PC-3 (cell line): ENCODE data around the gene CKS2. TPM values are rescaled to one million over a fixed set of nuclear protein-coding genes. Genes with fewer than 3 reads are reported as not detected.
A peak's percentile ranks its signal among the peaks of the same experiment; 100 is the strongest.

Source experiments
- ATAC-seq: fragments of 200-7000 bp; cut with Tn5 transposase; 2 replicates; pipeline ENCODE4 v1.9.1; 2020; ENCODE audit warnings: mild to moderate bottlenecking, moderate library complexity
- BruUV-seq: library from RNA; stranded (reverse); fragments of 400-500 nt; replicated peaks from 2 replicates; lab custom pipeline; 2021; lab: Mats Ljungman, UMichigan
- CTCF ChIA-PET: fragments of 300-600 bp; sonication (Branson Sonifier 250); formaldehyde crosslinking; loops from one replicate; lab custom pipeline; 2022; ENCODE audit warnings: antibody characterized with exemption; lab: Charles Lee
- POLR2A ChIA-PET: fragments of 300-600 bp; sonication (Branson Sonifier 250); formaldehyde crosslinking; loops from one replicate; lab custom pipeline; 2022; ENCODE audit warnings: antibody characterized with exemption; ENCODE audit not compliant: unreplicated experiment; lab: Charles Lee
- DNase-seq: peaks from one replicate; pipeline ENCODE4 v3.0.0-alpha.2; 2015
- H2AFZ ChIP-seq: fragments of 300-600 bp; sonication (generic); 2 replicates; pipeline ENCODE4 v1.6.0; 2016; ENCODE audit warnings: antibody characterized with exemption, low read length
- H3F3A ChIP-seq: fragments of 300-600 bp; sonication (generic); one replicate; pipeline ENCODE4 v1.6.0; 2017; ENCODE audit warnings: antibody characterized with exemption, low read length, control low read depth, mild to moderate bottlenecking; ENCODE audit not compliant: unreplicated experiment
- H3K27ac ChIP-seq: fragments of 300-600 bp; sonication (generic); 2 replicates; pipeline ENCODE4 v1.5.1; 2016; ENCODE audit warnings: mild to moderate bottlenecking, low read length
- H3K27me3 ChIP-seq: fragments of 300-600 bp; sonication (generic); 2 replicates; pipeline ENCODE4 v1.6.1; 2016; ENCODE audit warnings: low read length, mixed read lengths
- H3K36me3 ChIP-seq: fragments of 300-600 bp; sonication (generic); 2 replicates; pipeline ENCODE4 v1.6.1; 2016; ENCODE audit warnings: low read depth, mixed run types, low read length, mixed read lengths
- H3K4me1 ChIP-seq: fragments of 300-600 bp; sonication (generic); 2 replicates; pipeline ENCODE4 v1.5.1; 2016; ENCODE audit warnings: low read length; ENCODE audit not compliant: insufficient read depth
- H3K4me2 ChIP-seq: fragments of 300-600 bp; sonication (generic); 2 replicates; pipeline ENCODE4 v1.6.0; 2016; ENCODE audit warnings: low read length
- H3K4me3 ChIP-seq: fragments of 300-600 bp; sonication (generic); 2 replicates; pipeline ENCODE4 v1.5.1; 2016; ENCODE audit warnings: mild to moderate bottlenecking, low read length, mixed read lengths
- H3K79me2 ChIP-seq: fragments of 300-600 bp; sonication (generic); 2 replicates; pipeline ENCODE4 v1.6.1; 2017; ENCODE audit warnings: low read length, mixed read lengths
- H3K9ac ChIP-seq: fragments of 300-600 bp; sonication (generic); 2 replicates; pipeline ENCODE4 v1.6.0; 2016; ENCODE audit warnings: mild to moderate bottlenecking, low read length
- H3K9me2 ChIP-seq: fragments of 300-600 bp; sonication (generic); replicated peaks from 2 replicates; pipeline ENCODE4 v1.6.1; 2016; ENCODE audit warnings: mixed run types, low read length, mixed read lengths
- H3K9me3 ChIP-seq: fragments of 300-600 bp; sonication (generic); 2 replicates; pipeline ENCODE4 v1.6.1; 2016; ENCODE audit warnings: low read length, mixed read lengths
- H4K20me1 ChIP-seq: fragments of 300-600 bp; sonication (generic); 2 replicates; pipeline ENCODE4 v1.6.1; 2016; ENCODE audit warnings: low read length, mixed read lengths
- CTCF ChIP-seq: fragments of 300-600 bp; sonication (generic); conservative IDR thresholded peaks from 2 replicates; pipeline ENCODE4 v1.5.1; 2017; ENCODE audit warnings: antibody characterized with exemption, low read depth, mild to moderate bottlenecking, low read length
- EZH2 ChIP-seq: fragments of 300-600 bp; sonication (generic); IDR thresholded peaks from one replicate; pipeline ENCODE4 v1.6.1; 2017; ENCODE audit warnings: antibody characterized with exemption, mild to moderate bottlenecking, low read length; ENCODE audit not compliant: unreplicated experiment
- EZH2phosphoT487 ChIP-seq: fragments of 300-600 bp; sonication (generic); IDR thresholded peaks from 2 replicates; pipeline ENCODE4 v1.6.1; 2018; ENCODE audit warnings: mild to moderate bottlenecking, antibody characterized with exemption, low read length, borderline replicate concordance
- intact Hi-C: fragments of 100-400 bp; cut with micrococcal nuclease; formaldehyde crosslinking; loops from 2 replicates; pipeline ENCODE4 v1.9.0; 2023
- total RNA-seq: library from RNA; depleted of rRNA; stranded (reverse); fragments of >200 nt; gene quantifications from 2 replicates; pipeline ENCODE4 v1.2.3, GENCODE V29; 2014

Gene CKS2
- total RNA-seq, 1 experiment from 2014 or later, result 147 TPM

- Histone ChIP-seq H3K27me3 (no peaks in the 10 kb centered on the region), H3K4me3 (no peak overlapping the region), H3K4me2 (no peak overlapping the region), H3K4me1 (peaks cover 6% of the 10 kb centered on the region), H3K79me2 (no peaks in the 10 kb centered on the region), H3K9me2 (no peaks in the 10 kb centered on the region), H3K9ac (no peak overlapping the region), H3K36me3 (no peaks in the 10 kb centered on the region; the same call in 1 of the 2 replicates), H4K20me1 (no peaks in the 10 kb centered on the region), H3K27ac (no peak overlapping the region), H3K9me3 (no peaks in the 10 kb centered on the region), H2AFZ (no peak overlapping the region), H3F3A (no peaks in the 10 kb centered on the region)
- intact Hi-C loops, result loop anchor here (1.0 kb wide), 1 partner anchor 9 kb away; no protein-coding TSS in a partner anchor
- BruUV-seq, result no TSS peak
- ChIA-PET CTCF (no interaction called here), POLR2A (no interaction called here)
- DNase-seq, result peak; percentile 53
- TF ChIP-seq CTCF (no peak), EZH2phosphoT487 (no peak), EZH2 (no peak)
- peak; percentile 90 for ATAC-seq
Observed at GRCh38 chr9:89328064-89328463, 17.1 kb downstream of the CKS2 start.

GRCh38 chr9:89329917-89330316, 18.9 kb downstream of the CKS2 start:
- BruUV-seq, result no TSS peak
- no peaks in the 10 kb centered on the region for H3F3A ChIP-seq
- H3K79me2 ChIP-seq, result no peaks in the 10 kb centered on the region
- TF ChIP-seq EZH2phosphoT487 (no peak), CTCF (no peak), EZH2 (no peak)
- H3K4me1 ChIP-seq, result peaks cover 6% of the 10 kb centered on the region
- intact Hi-C loops, result no loop called here
- peaks cover 7% of the 10 kb centered on the region; the same call in 1 of the 2 replicates for H3K36me3 ChIP-seq
- no peaks in the 10 kb centered on the region for H3K9me3 ChIP-seq
- H3K27ac ChIP-seq, result no peak overlapping the region
- no peaks in the 10 kb centered on the region for H4K20me1 ChIP-seq
- POLR2A ChIA-PET, result no interaction called here
- no peak overlapping the region for H3K4me2 ChIP-seq
- H2AFZ ChIP-seq, result no peak overlapping the region
- DNase-seq, result no peak
- no peaks in the 10 kb centered on the region for H3K9me2 ChIP-seq
- H3K9ac ChIP-seq, result no peak overlapping the region
- H3K27me3 ChIP-seq, result no peaks in the 10 kb centered on the region
- ATAC-seq, result no peak
- no peak overlapping the region for H3K4me3 ChIP-seq
- CTCF ChIA-PET, result no interaction called here

- H3K4me1 ChIP-seq, result peaks cover 6% of the 10 kb centered on the region
- no peaks in the 10 kb centered on the region for H3K9me2 ChIP-seq
- no peak overlapping the region for H3K9ac ChIP-seq
- H3K27ac ChIP-seq, result no peak overlapping the region
- intact Hi-C loops, result no loop called here
- DNase-seq (no peak), ATAC-seq (no peak)
- no peaks in the 10 kb centered on the region for H3K79me2 ChIP-seq
- TF ChIP-seq EZH2 (no peak), CTCF (no peak), EZH2phosphoT487 (no peak)
- H2AFZ ChIP-seq, result no peak overlapping the region
- no peak overlapping the region for H3K4me2 ChIP-seq
- ChIA-PET POLR2A (no interaction called here), CTCF (no interaction called here)
- H4K20me1 ChIP-seq, result no peaks in the 10 kb centered on the region
- no TSS peak for BruUV-seq
- H3K9me3 ChIP-seq, result no peaks in the 10 kb centered on the region
- no peaks in the 10 kb centered on the region for H3F3A ChIP-seq
- peaks cover 7% of the 10 kb centered on the region; the same call in 1 of the 2 replicates for H3K36me3 ChIP-seq
- H3K27me3 ChIP-seq, result no peaks in the 10 kb centered on the region
- no peak overlapping the region for H3K4me3 ChIP-seq
Observed at GRCh38 chr9:89330513-89330912, 19.5 kb downstream of the CKS2 start.
